K562 (cell line): Measurements from ENCODE around the gene SCUBE1. TPM values are rescaled to one million over a fixed set of nuclear protein-coding genes. Genes with fewer than 3 reads are reported as not detected.
A peak's percentile ranks its signal among the peaks of the same experiment; 100 is the strongest.

Experiments
- ARNT ChIP-seq, 2 experiments: fragments of 450-650 bp; IDR thresholded peaks; 2 replicates each; pipeline ENCODE4 v1.6.1; 2016; ENCODE audit warnings: mild to moderate bottlenecking in 1 of 2
- ATF1 ChIP-seq, 2 experiments: fragments of 450-650 bp in 1 of 2; IDR thresholded peaks; 2 replicates each; pipeline ENCODE4 v1.6.1; 2016; ENCODE audit warnings: missing compliant biosample characterization in 1 of 2, missing genetic modification characterization in 1 of 2
- CREB1 ChIP-seq, 2 experiments: sonication (generic) in 1 of 2; formaldehyde crosslinking in 1 of 2; IDR thresholded peaks; 2 replicates each; pipeline versions ENCODE4 v1.6.1 to v1.8.0; 2012 to 2022; ENCODE audit warnings: inconsistent platforms in 1 of 2, mild to moderate bottlenecking in 1 of 2, missing genetic modification reagents in 1 of 2, moderate library complexity in 1 of 2
- HMGN3 ChIP-seq: IDR thresholded peaks from 2 replicates; pipeline ENCODE4 v1.6.1; 2011; ENCODE audit warnings: borderline replicate concordance, low read depth, mild to moderate bottlenecking, mixed read lengths, low read length; ENCODE audit not compliant: insufficient read length; ENCODE audit errors: extremely low read depth
- KLF16 ChIP-seq: IDR thresholded peaks from 2 replicates; pipeline ENCODE4 v1.6.1; 2016; ENCODE audit warnings: antibody characterized with exemption
- NFATC3 ChIP-seq: fragments of 450-650 bp; IDR thresholded peaks from 2 replicates; pipeline ENCODE4 v1.6.1; 2017; ENCODE audit warnings: mild to moderate bottlenecking
- PCBP2 ChIP-seq: fragments of 200-400 bp; formaldehyde crosslinking; IDR thresholded peaks from 2 replicates; pipeline ENCODE4 v1.6.1; 2018; ENCODE audit warnings: low read length, low read depth, mild to moderate bottlenecking, moderate library complexity; ENCODE audit not compliant: poor library complexity, severe bottlenecking
- PHF20 ChIP-seq: fragments of 450-650 bp; IDR thresholded peaks from 2 replicates; pipeline ENCODE4 v1.6.1; 2018; ENCODE audit not compliant: partially characterized antibody
- PML ChIP-seq: IDR thresholded peaks from 2 replicates; pipeline ENCODE4 v1.6.1; 2012; ENCODE audit warnings: low read length, inconsistent platforms
- POLR2A ChIP-seq: fragments of 450-650 bp; conservative IDR thresholded peaks from 2 replicates; pipeline ENCODE4 v1.6.1; 2016
- ZBTB11 ChIP-seq, 3 experiments: fragments of 200-800 bp in 1 of 3; fragments of 250-450 bp in 1 of 3; fragments of 450-650 bp in 1 of 3; sonication (Bioruptor Pico) in 1 of 3; sonication (Bioruptor generic) in 1 of 3; formaldehyde crosslinking in 1 of 3; IDR thresholded peaks; 2 replicates each; pipeline versions ENCODE4 v1.6.1 to v1.8.0; 2016 to 2022; ENCODE audit warnings: mild to moderate bottlenecking in 2 of 3, missing genetic modification characterization in 2 of 3, missing compliant biosample characterization in 1 of 3, moderate library complexity in 1 of 3
- ZBTB40 ChIP-seq, 2 experiments: fragments of 450-650 bp in 1 of 2; sonication (generic) in 1 of 2; formaldehyde crosslinking in 1 of 2; IDR thresholded peaks; 2 replicates each; pipeline versions ENCODE4 v1.7.1 to v1.9.0; 2016 to 2022; ENCODE audit warnings: inconsistent platforms in 1 of 2, mild to moderate bottlenecking in 1 of 2, missing genetic modification reagents in 1 of 2
- ZEB2 ChIP-seq: fragments of 450-650 bp; IDR thresholded peaks from 2 replicates; pipeline ENCODE4 v1.6.1; 2016
- ZZZ3 ChIP-seq: fragments of 450-650 bp; IDR thresholded peaks from 2 replicates; pipeline ENCODE4 v1.6.1; 2016; ENCODE audit warnings: antibody characterized with exemption, mild to moderate bottlenecking, moderate library complexity
- polyA plus RNA-seq, 8 experiments: library from polyadenylated mRNA; depleted of rRNA in 4 of 8; stranded (reverse) in 5 of 8; unstranded in 3 of 8; fragments of >200 nt; fragmentation: Nextera tagmentation in 2 of 8; fragmentation: Illumina TruSeq in 1 of 8; extraction: Ambion mirVana in 2 of 8; extraction: Trizol in 1 of 8; gene quantifications; 2 replicates each; pipeline versions ENCODE4 v1.2.1 to v1.2.3, GENCODE V29; 2011 to 2014; ENCODE audit warnings: inconsistent platforms in 1 of 8, missing spikeins in 1 of 8
- total RNA-seq, 7 experiments: library from RNA; depleted of rRNA in 6 of 7; stranded (reverse); fragments of >200 nt in 6 of 7; fragmentation: Illumina TruSeq in 2 of 7; extraction: Trizol in 2 of 7; gene quantifications; 2 replicates each; pipeline versions ENCODE4 v1.2.1 to v1.2.3, GENCODE V29; 2011 to 2021; ENCODE audit warnings: low replicate concordance in 1 of 7

The SCUBE1 gene
- total and polyA plus RNA-seq, 9 of the 15 experiments (the other 6 are each of a cell fraction or from before 2014, with no cell fraction given), result 0.03 to 0.47 (median 0.29) TPM; not detected in 6

- TF ChIP-seq PML (peak; percentile 48; the same call in 1 of the 2 replicates), PCBP2 (no peak), HMGN3 (no peak), KLF16 (no peak), ZBTB40 (IDR thresholded peaks at IDR 0.05) (peak; percentile 96), ZBTB40 (CRISPR knock-in tag; IDR thresholded peaks at IDR 0.05) (no peak), ZZZ3 (0 out of 2 replicates have a peak, but pooled peaks have one; percentile 32), ZBTB11 (CRISPR knock-in tag; IDR thresholded peaks at IDR 0.05) (peak; percentile 65 to 97 (median 85); a peak in 5 of 6 replicates), POLR2A (peak; percentile 91), ARNT (IDR thresholded peaks at IDR 0.05) (no peak), PHF20 (peak; percentile 88), NFATC3 (no peak), ZEB2 (no peak), CREB1 (IDR thresholded peaks at IDR 0.05) (peak; percentile 69), CREB1 (CRISPR knock-in tag; IDR thresholded peaks at IDR 0.05) (peak; percentile 80), ATF1 (CRISPR knock-in tag; IDR thresholded peaks at IDR 0.05) (no peak), ATF1 (tag; IDR thresholded peaks at IDR 0.05) (peak; percentile 90)
These were observed 155.7 kb downstream of the SCUBE1 start (continued) for GRCh38 chr22:43187171-43188099.
